Hepatocyte (in vitro differentiated cells): Measurements from ENCODE around the gene IDH3G. TPM values are rescaled to one million over a fixed set of nuclear protein-coding genes. Genes with fewer than 3 reads are reported as not detected.

Experiments
- DNase-seq: peaks from one replicate; pipeline ENCODE4 v3.0.0-alpha.2; 2016; ENCODE audit warnings: low spot score
- H2AFZ ChIP-seq: fragments of 200-600 bp; sonication (generic); 2 replicates; pipeline ENCODE4 v1.6.0; 2016; ENCODE audit warnings: antibody characterized with exemption, mild to moderate bottlenecking
- H3K27ac ChIP-seq: fragments of 200-600 bp; sonication (generic); 2 replicates; pipeline ENCODE4 v1.5.1; 2016; ENCODE audit warnings: mild to moderate bottlenecking
- H3K27me3 ChIP-seq: fragments of 200-600 bp; sonication (generic); 2 replicates; pipeline ENCODE4 v1.6.1; 2016
- H3K36me3 ChIP-seq: fragments of 200-600 bp; sonication (generic); replicated peaks from 2 replicates; pipeline ENCODE4 v1.5.1; 2016; ENCODE audit warnings: low read depth; ENCODE audit not compliant: insufficient read depth
- H3K4me1 ChIP-seq: fragments of 200-600 bp; sonication (generic); 2 replicates; pipeline ENCODE4 v1.5.1; 2016; ENCODE audit warnings: mild to moderate bottlenecking, moderate library complexity; ENCODE audit not compliant: insufficient read depth
- H3K4me2 ChIP-seq: fragments of 200-600 bp; sonication (generic); 2 replicates; pipeline ENCODE4 v1.6.0; 2016
- H3K4me3 ChIP-seq: fragments of 200-600 bp; sonication (generic); 2 replicates; pipeline ENCODE4 v1.5.1; 2016; ENCODE audit warnings: mild to moderate bottlenecking
- H3K79me2 ChIP-seq: fragments of 200-600 bp; sonication (generic); 2 replicates; pipeline ENCODE4 v1.6.0; 2017; ENCODE audit warnings: mild to moderate bottlenecking
- H3K9me2 ChIP-seq: fragments of 200-600 bp; sonication (generic); replicated peaks from 2 replicates; pipeline ENCODE4 v1.6.0; 2017; ENCODE audit warnings: mild to moderate bottlenecking; ENCODE audit not compliant: insufficient read depth
- H3K9me3 ChIP-seq: fragments of 200-600 bp; sonication (generic); 2 replicates; pipeline ENCODE4 v1.5.1; 2016; ENCODE audit warnings: low read depth, mild to moderate bottlenecking
- H4K20me1 ChIP-seq: fragments of 200-600 bp; sonication (generic); 2 replicates; pipeline ENCODE4 v1.6.0; 2016; ENCODE audit warnings: mild to moderate bottlenecking; ENCODE audit not compliant: insufficient read depth, poor library complexity, severe bottlenecking
- CTCF ChIP-seq: fragments of 200-600 bp; sonication (generic); IDR thresholded peaks from 2 replicates; pipeline ENCODE4 v1.5.1; 2016; ENCODE audit warnings: antibody characterized with exemption, mild to moderate bottlenecking; ENCODE audit not compliant: poor library complexity
- EZH2 ChIP-seq: fragments of 200-600 bp; sonication (generic); IDR thresholded peaks from 2 replicates; pipeline ENCODE4 v1.6.1; 2016; ENCODE audit warnings: antibody characterized with exemption, mild to moderate bottlenecking, borderline replicate concordance
- EZH2phosphoT487 ChIP-seq: fragments of 200-600 bp; sonication (generic); IDR thresholded peaks from one replicate; pipeline ENCODE4 v1.6.1; 2018; ENCODE audit warnings: antibody characterized with exemption, mild to moderate bottlenecking, low read depth, moderate library complexity; ENCODE audit not compliant: unreplicated experiment, severe bottlenecking
- WGBS: methylation state at CpG from one replicate; pipeline ENCODE4 v1.1.6; 2016; ENCODE audit warnings: low lambda C conversion rate; ENCODE audit errors: missing lambda C conversion rate; 5-methylcytosine and 5-hydroxymethylcytosine counted together
- polyA plus RNA-seq: library from polyadenylated mRNA; unstranded; fragments of >200 nt; fragmentation: Nextera tagmentation; extraction: Ambion mirVana; gene quantifications from 2 replicates; pipeline ENCODE4 v1.2.1, GENCODE V29; 2016
- total RNA-seq: library from RNA; depleted of rRNA; stranded (reverse); fragments of >200 nt; gene quantifications from 2 replicates; pipeline ENCODE4 v1.2.3, GENCODE V29; 2014

Gene IDH3G
- total and polyA plus RNA-seq, 2 experiments from 2014 or later: 35.4 to 74.3 TPM

DNA sequence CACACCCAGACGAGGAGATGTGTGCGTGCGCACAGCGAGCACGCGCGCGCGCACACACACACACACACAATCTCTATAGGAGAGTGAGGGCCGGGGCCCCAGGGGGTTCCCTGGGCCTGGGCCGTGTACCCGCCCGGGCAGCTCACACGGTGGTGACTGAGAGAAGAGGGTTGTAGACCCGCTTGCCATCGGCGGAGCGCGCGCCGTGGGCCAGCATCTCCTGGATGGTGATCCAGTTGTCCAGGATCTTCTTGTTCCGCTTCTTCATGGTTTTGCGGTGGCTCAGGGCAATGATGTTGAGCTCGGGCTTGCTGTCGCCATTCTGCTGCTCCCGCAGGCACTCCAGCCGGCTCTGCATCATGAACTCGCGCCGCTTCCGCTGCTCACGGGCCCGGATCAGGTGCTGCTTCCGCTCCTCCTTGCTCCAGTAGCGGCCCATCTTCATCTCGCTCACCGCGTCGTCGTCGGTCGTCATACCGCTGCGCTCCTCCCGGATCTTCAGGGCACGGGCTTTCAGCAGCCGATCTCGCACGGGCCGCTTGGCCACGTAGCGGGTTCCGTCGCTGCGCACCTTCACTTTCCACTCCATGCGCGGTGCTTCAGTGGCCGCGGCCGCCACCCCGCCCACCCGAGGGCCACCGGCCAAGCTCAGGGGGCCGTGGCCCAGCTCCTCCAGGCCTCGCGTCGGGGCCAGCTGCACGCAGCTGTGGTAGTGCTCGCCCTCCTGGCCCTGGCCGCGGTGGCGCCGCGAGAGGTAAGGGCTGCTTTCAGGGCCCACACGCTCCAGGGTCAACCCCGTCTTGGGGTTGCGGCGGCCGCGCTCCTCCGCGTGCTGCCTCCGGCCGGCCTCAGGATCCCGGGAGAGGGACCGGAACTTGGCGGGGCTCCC is 9.3 kb upstream of the IDH3G start:
- H3K4me3 ChIP-seq: no peak overlapping the region
- H3K27ac ChIP-seq: no peak overlapping the region
- no peaks in the 10 kb centered on the region for H3K9me2 ChIP-seq
- no peak for TF ChIP-seq EZH2
- no peak for TF ChIP-seq CTCF
- no peak for TF ChIP-seq EZH2phosphoT487
- no peaks in the 10 kb centered on the region for H3K79me2 ChIP-seq
- no peaks in the 10 kb centered on the region for H3K36me3 ChIP-seq
- no peaks in the 10 kb centered on the region for H3K27me3 ChIP-seq
- H3K9me3 ChIP-seq: no peaks in the 10 kb centered on the region
- DNase-seq: no peak
- H4K20me1 ChIP-seq: no peaks in the 10 kb centered on the region
- no peak overlapping the region for H3K4me2 ChIP-seq
- no peak overlapping the region for H2AFZ ChIP-seq
- no peaks in the 10 kb centered on the region for H3K4me1 ChIP-seq
- 97% methylated on average over 74 of the region's 87 CpGs for WGBS

DNA sequence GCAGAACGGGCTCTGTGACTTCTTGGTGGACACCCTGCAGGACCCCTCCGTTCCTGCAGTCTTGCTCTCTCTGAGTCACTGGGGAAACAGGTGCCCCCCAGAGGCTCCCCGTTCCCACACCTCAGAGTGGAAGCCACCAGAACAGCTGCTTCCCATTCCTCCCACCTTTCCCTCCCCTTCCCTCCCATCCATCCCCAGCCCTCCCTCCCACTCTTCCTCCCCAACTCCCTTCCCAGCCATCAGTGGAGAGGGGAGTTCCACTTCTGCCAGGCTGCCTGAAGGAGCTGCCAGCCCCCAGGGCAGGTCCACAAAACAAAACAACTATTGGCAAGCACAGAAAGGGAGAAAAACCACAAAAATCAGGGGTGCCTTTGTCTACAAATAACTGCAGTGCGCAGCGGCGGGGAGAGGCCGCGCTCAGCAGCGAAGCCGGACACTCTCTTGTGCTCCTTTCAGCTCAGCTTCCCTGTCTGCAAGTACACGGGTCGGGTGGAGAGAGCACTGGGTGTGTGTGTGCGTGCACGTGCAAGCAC is 8.4 kb upstream of the IDH3G start:
- H3K4me2 ChIP-seq: no peak overlapping the region
- 85% methylated on average over 14 of the region's 14 CpGs for WGBS
- TF ChIP-seq EZH2 (no peak), CTCF (no peak), EZH2phosphoT487 (no peak)
- no peaks in the 10 kb centered on the region for H3K4me1 ChIP-seq
- no peak overlapping the region for H3K4me3 ChIP-seq
- no peak for DNase-seq
- no peak overlapping the region for H2AFZ ChIP-seq
- H3K9me2 ChIP-seq: no peaks in the 10 kb centered on the region
- H3K27ac ChIP-seq: no peak overlapping the region
- H3K27me3 ChIP-seq: no peaks in the 10 kb centered on the region
- no peaks in the 10 kb centered on the region for H3K36me3 ChIP-seq
- H3K79me2 ChIP-seq: no peaks in the 10 kb centered on the region
- H4K20me1 ChIP-seq: no peaks in the 10 kb centered on the region
- H3K9me3 ChIP-seq: no peaks in the 10 kb centered on the region

GRCh38 chrX:153801669-153802068 is 7.5 kb upstream of the IDH3G start:
- Histone ChIP-seq H3K4me2 (no peak overlapping the region), H3K4me3 (no peak overlapping the region), H3K4me1 (no peaks in the 10 kb centered on the region), H4K20me1 (no peaks in the 10 kb centered on the region), H3K36me3 (no peaks in the 10 kb centered on the region), H3K9me2 (no peaks in the 10 kb centered on the region), H2AFZ (no peak overlapping the region), H3K79me2 (no peaks in the 10 kb centered on the region), H3K9me3 (no peaks in the 10 kb centered on the region), H3K27me3 (no peaks in the 10 kb centered on the region), H3K27ac (no peak overlapping the region)
- TF ChIP-seq CTCF: no peak
- no peak for TF ChIP-seq EZH2phosphoT487
- no peak for TF ChIP-seq EZH2
- WGBS: 84% methylated on average over 8 of the region's 8 CpGs
- DNase-seq: no peak
